ENCODE data around the gene MARCHF9. TPM values are rescaled to one million over a fixed set of nuclear protein-coding genes. Genes with fewer than 3 reads are reported as not detected.
A peak's percentile ranks its signal among the peaks of the same experiment; 100 is the strongest.

The MARCHF9 gene
- total RNA-seq, 6 experiments from 2014 or later: 2.1 to 3.9 (median 3.3) TPM

- no peak for DNase-seq
- intact Hi-C loops (cut with DNase I): loop anchor here in 1 of 2 donors (10.0 kb wide), 1 partner anchor 102 kb away; no protein-coding TSS in a partner anchor
- Histone ChIP-seq H3K27ac (no peak overlapping the region), H3K4me1 (no peaks in the 10 kb centered on the region), H3K4me3 (no peak overlapping the region), H3K9me3 (no peaks in the 10 kb centered on the region), H3K36me3 (peaks cover 0 to 66% (median 16%) of the 10 kb centered on the region in 4 donors), H3K27me3 (no peaks in the 10 kb centered on the region)
- TF ChIP-seq CTCF (IDR thresholded peaks at IDR 0.05) (no peak), POLR2A (IDR thresholded peaks at IDR 0.05) (no peak)
- WGBS (ENCODE audit: insufficient coverage, low coverage, low lambda C conversion rate, missing lambda C conversion rate): 100% methylated on average over 1 of the region's 1 CpG
- ATAC-seq: no peak
Observed at GRCh38 chr12:57802607-57803006, 47.7 kb downstream of the MARCHF9 start.

GRCh38 chr12:57803319-57803893, 48.5 kb downstream of the MARCHF9 start:
- intact Hi-C loops (cut with DNase I): loop anchor here in 1 of 2 donors (10.0 kb wide), 1 partner anchor 101 kb away; no protein-coding TSS in a partner anchor
- Histone ChIP-seq H3K4me1 (no peaks in the 10 kb centered on the region), H3K4me3 (no peak overlapping the region), H3K36me3 (peaks cover 0 to 73% (median 17%) of the 10 kb centered on the region in 4 donors), H3K9me3 (no peaks in the 10 kb centered on the region), H3K27me3 (no peaks in the 10 kb centered on the region), H3K27ac (no peak overlapping the region)
- DNase-seq (peak in 2 of 3 donors; percentile 44 to 59), ATAC-seq (peak; percentile 92 to 96 (median 94))
- TF ChIP-seq CTCF (IDR thresholded peaks at IDR 0.05) (peak; percentile 58 to 79 (median 72)), POLR2A (IDR thresholded peaks at IDR 0.05) (no peak)
- 16% methylated on average over 7 of the region's 9 CpGs for WGBS (ENCODE audit: insufficient coverage, low coverage, low lambda C conversion rate, missing lambda C conversion rate)

GRCh38 chr12:57806677-57807076, 51.8 kb downstream of the MARCHF9 start:
- no peak for TF ChIP-seq CTCF (IDR thresholded peaks at IDR 0.05)
- no peak for TF ChIP-seq POLR2A (IDR thresholded peaks at IDR 0.05)
- 96% methylated on average over 3 of the region's 3 CpGs for WGBS (ENCODE audit: insufficient coverage, low coverage, low lambda C conversion rate, missing lambda C conversion rate)
- no peaks in the 10 kb centered on the region for H3K27me3 ChIP-seq
- H3K9me3 ChIP-seq: no peaks in the 10 kb centered on the region
- peaks cover 0 to 78% (median 11%) of the 10 kb centered on the region in 4 donors for H3K36me3 ChIP-seq
- intact Hi-C loops (cut with DNase I): loop anchor here in 1 of 2 donors (10.0 kb wide), 1 partner anchor 98 kb away; no protein-coding TSS in a partner anchor
- H3K4me1 ChIP-seq: no peaks in the 10 kb centered on the region
- DNase-seq: no peak
- ATAC-seq: no peak
- no peak overlapping the region for H3K27ac ChIP-seq
- no peak overlapping the region for H3K4me3 ChIP-seq

GRCh38 chr12:57807285-57807684, 52.4 kb downstream of the MARCHF9 start:
- Histone ChIP-seq H3K4me3 (no peak overlapping the region), H3K36me3 (peaks cover 0 to 72% (median 11%) of the 10 kb centered on the region in 4 donors), H3K4me1 (no peaks in the 10 kb centered on the region), H3K27ac (no peak overlapping the region), H3K9me3 (no peaks in the 10 kb centered on the region), H3K27me3 (no peaks in the 10 kb centered on the region)
- ATAC-seq (no peak), DNase-seq (no peak)
- TF ChIP-seq CTCF (IDR thresholded peaks at IDR 0.05) (no peak), POLR2A (IDR thresholded peaks at IDR 0.05) (no peak)
- intact Hi-C loops (cut with DNase I): loop anchor here in 1 of 2 donors (10.0 kb wide), 1 partner anchor 98 kb away; no protein-coding TSS in a partner anchor
- 78% methylated on average over 6 of the region's 9 CpGs for WGBS (ENCODE audit: insufficient coverage, low coverage, low lambda C conversion rate, missing lambda C conversion rate)

Measured in right lobe of liver (tissue), 6 donors.